Liver (tissue), 9 donors: Measurements from ENCODE around the gene ZNRF3. TPM values are rescaled to one million over a fixed set of nuclear protein-coding genes. Genes with fewer than 3 reads are reported as not detected.

ENCODE experiments used
- DNase-seq: peaks from one replicate; pipeline ENCODE4 v3.0.0-alpha.2; 2017; ENCODE audit warnings: low spot score
- H3K27ac ChIP-seq, 2 donors: one replicate each; pipeline ENCODE4 v1.7.0; 2013; ENCODE audit warnings: inconsistent platforms in 2 of 2, low read length in 2 of 2, control low read depth in 1 of 2, low read depth in 1 of 2, mild to moderate bottlenecking in 1 of 2
- H3K27me3 ChIP-seq, 4 donors: one replicate each; pipeline versions ENCODE4 v1.6.1 to v1.7.0; 2013; ENCODE audit warnings: low read length in 3 of 4, inconsistent platforms in 1 of 4, mild to moderate bottlenecking in 1 of 4, moderate library complexity in 1 of 4; ENCODE audit not compliant: control insufficient read depth in 4 of 4, insufficient read depth in 4 of 4
- H3K36me3 ChIP-seq, 4 donors: one replicate each; pipeline versions ENCODE4 v1.6.1 to v1.7.0; 2013; ENCODE audit warnings: low read length in 3 of 4, mild to moderate bottlenecking in 3 of 4, low read depth in 1 of 4, moderate library complexity in 1 of 4; ENCODE audit not compliant: control insufficient read depth in 4 of 4, insufficient read depth in 3 of 4
- H3K4me1 ChIP-seq, 4 donors: one replicate each; pipeline versions ENCODE4 v1.6.1 to v1.7.0; 2013; ENCODE audit warnings: low read length in 3 of 4, mild to moderate bottlenecking in 3 of 4, moderate library complexity in 1 of 4; ENCODE audit not compliant: control insufficient read depth in 4 of 4, insufficient read depth in 4 of 4
- H3K4me3 ChIP-seq, 3 donors: one replicate each; pipeline versions ENCODE4 v1.6.1 to v1.7.0; 2013; ENCODE audit warnings: low read length in 3 of 3, control low read depth in 1 of 3, low read depth in 1 of 3, mild to moderate bottlenecking in 1 of 3
- H3K9ac ChIP-seq, 2 donors: one replicate each; pipeline ENCODE4 v1.7.0; 2013; ENCODE audit warnings: low read length in 2 of 2, mild to moderate bottlenecking in 2 of 2, moderate library complexity in 2 of 2, control low read depth in 1 of 2, low read depth in 1 of 2
- H3K9me3 ChIP-seq, 4 donors: one replicate each; pipeline versions ENCODE4 v1.6.1 to v1.7.0; 2013; ENCODE audit warnings: low read length in 3 of 4; ENCODE audit not compliant: control insufficient read depth in 4 of 4
- ATF3 ChIP-seq: IDR thresholded peaks from 2 replicates; pipeline ENCODE4 v1.6.1; 2016; ENCODE audit warnings: antibody characterized with exemption
- CTCF ChIP-seq: fragments of 150-350 bp; IDR thresholded peaks from 2 replicates; pipeline ENCODE4 v1.5.1; 2017; ENCODE audit warnings: improper control_type of control experiment, low read depth, low read length; ENCODE audit not compliant: missing input control
- EGR1 ChIP-seq, 2 donors: IDR thresholded peaks; 2 replicates each; pipeline ENCODE4 v1.6.1; 2016 to 2018; ENCODE audit warnings: antibody characterized with exemption in 2 of 2, low read depth in 2 of 2
- FOXA1 ChIP-seq: IDR thresholded peaks from 2 replicates; pipeline ENCODE4 v1.6.1; 2016; ENCODE audit warnings: antibody characterized with exemption
- FOXA2 ChIP-seq: IDR thresholded peaks from 2 replicates; pipeline ENCODE4 v1.6.1; 2016; ENCODE audit warnings: antibody characterized with exemption
- HNF4A ChIP-seq, 2 donors: conservative IDR thresholded peaks; 2 replicates each; pipeline ENCODE4 v1.6.1; 2016; ENCODE audit warnings: antibody characterized with exemption in 2 of 2, mild to moderate bottlenecking in 2 of 2
- JUND ChIP-seq, 2 donors: IDR thresholded peaks; 2 replicates each; pipeline ENCODE4 v1.6.1; 2016; ENCODE audit warnings: antibody characterized with exemption in 2 of 2
- NR2F2 ChIP-seq: IDR thresholded peaks from 2 replicates; pipeline ENCODE4 v1.6.1; 2016; ENCODE audit warnings: antibody characterized with exemption
- RAD21 ChIP-seq, 2 donors: IDR thresholded peaks; 2 replicates each; pipeline ENCODE4 v1.6.1; 2016; ENCODE audit warnings: antibody characterized with exemption in 2 of 2, mild to moderate bottlenecking in 2 of 2
- RXRA ChIP-seq, 2 donors: IDR thresholded peaks; 2 replicates each; pipeline ENCODE4 v1.6.1; 2017 to 2018; ENCODE audit warnings: antibody characterized with exemption in 2 of 2, mild to moderate bottlenecking in 1 of 2
- YY1 ChIP-seq: IDR thresholded peaks from 2 replicates; pipeline ENCODE4 v1.6.1; 2016; ENCODE audit warnings: antibody characterized with exemption, mild to moderate bottlenecking
- ZBTB33 ChIP-seq: IDR thresholded peaks from 2 replicates; pipeline ENCODE4 v1.6.1; 2016; ENCODE audit warnings: antibody characterized with exemption
- WGBS: extraction: QIAGEN DNeasy Blood & Tissue Kit; methylation state at CpG from one replicate; pipeline ENCODE4 v1.1.7; 2013; 5-methylcytosine and 5-hydroxymethylcytosine counted together
- polyA plus RNA-seq, 2 donors: library from polyadenylated mRNA; stranded (reverse) in 1 of 2; unstranded in 1 of 2; fragments of 200-250 nt in 1 of 2; fragments of >200 nt in 1 of 2; fragmentation: Nextera tagmentation in 1 of 2; extraction: Ambion mirVana in 1 of 2; gene quantifications; one replicate each; pipeline versions ENCODE4 v1.2.1 to v1.2.3, GENCODE V29; 2013 to 2015
- total RNA-seq, 2 donors: library from RNA; depleted of rRNA; stranded (reverse); fragments of >200 nt; gene quantifications; one replicate each; pipeline ENCODE4 v1.2.3, GENCODE V29; 2014
- TF ChIP-seq, protein P1 (sequence below): IDR thresholded peaks from 2 replicates; pipeline ENCODE4 v1.6.1; 2016; ENCODE audit warnings: antibody characterized with exemption
- donor health status: healthy.
- donor health status: healthy.
- donor health status: healthy.
- donor health status: healthy.
- donor health status: healthy.

Gene ZNRF3
- total and polyA plus RNA-seq, 4 donors = 2.2 to 5.9 (median 4.7) TPM

DNA sequence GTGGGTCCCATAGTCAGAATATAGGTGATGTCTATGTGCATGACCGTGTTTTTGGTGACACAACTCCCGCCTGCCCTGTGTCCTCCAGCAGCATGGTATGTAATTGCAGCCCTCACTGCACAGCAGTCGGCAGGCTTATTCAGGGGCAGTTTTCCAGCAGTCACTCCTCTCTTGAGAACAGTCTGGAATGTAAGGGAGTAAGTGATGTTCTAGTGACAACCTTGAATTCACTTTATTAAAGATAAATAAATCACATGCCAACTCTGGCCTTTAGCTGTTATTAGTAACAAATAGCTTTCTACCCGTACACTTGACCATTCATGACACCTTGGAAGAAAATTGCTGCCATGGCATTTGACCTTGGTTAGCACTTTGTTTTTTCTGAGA, 27.9 kb downstream of the ZNRF3 start:
- 68% methylated on average over 4 of the region's 4 CpGs for WGBS
- no peaks in the 10 kb centered on the region for H3K36me3 ChIP-seq
- peaks cover 6 to 33% (median 23%) of the 10 kb centered on the region in 4 donors for H3K4me1 ChIP-seq
- TF ChIP-seq, protein P1, sequence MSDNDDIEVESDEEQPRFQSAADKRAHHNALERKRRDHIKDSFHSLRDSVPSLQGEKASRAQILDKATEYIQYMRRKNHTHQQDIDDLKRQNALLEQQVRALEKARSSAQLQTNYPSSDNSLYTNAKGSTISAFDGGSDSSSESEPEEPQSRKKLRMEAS = no peak
- no peak for TF ChIP-seq ATF3
- no peaks in the 10 kb centered on the region for H3K27me3 ChIP-seq
- H3K9me3 ChIP-seq = no peaks in the 10 kb centered on the region
- DNase-seq = no peak
- H3K27ac ChIP-seq = peak overlapping the region; percentile 12 to 31
- no peak overlapping the region for H3K4me3 ChIP-seq
- no peak overlapping the region for H3K9ac ChIP-seq

- H3K4me3 ChIP-seq = no peak overlapping the region
- no peak overlapping the region for H3K9ac ChIP-seq
- no peaks in the 10 kb centered on the region for H3K36me3 ChIP-seq
- H3K4me1 ChIP-seq = peaks cover 6 to 35% (median 21%) of the 10 kb centered on the region in 4 donors
- H3K27ac ChIP-seq = peak overlapping the region; percentile 12 to 31
- WGBS = 43% methylated on average over 10 of the region's 10 CpGs
- no peaks in the 10 kb centered on the region for H3K27me3 ChIP-seq
- DNase-seq = no peak
- H3K9me3 ChIP-seq = no peaks in the 10 kb centered on the region
- TF ChIP-seq RAD21 (IDR thresholded peaks at IDR 0.05) (peak; percentile 37 to 46), RXRA (IDR thresholded peaks at IDR 0.05) (peak; percentile 55 to 70), EGR1 (IDR thresholded peaks at IDR 0.05; ENCODE audit: low read depth in 2 of 2) (peak in 1 of 2 donors; percentile 62), JUND (IDR thresholded peaks at IDR 0.05) (peak in 1 of 2 donors; percentile 57), YY1 (peak; percentile 93), CTCF (no peak), FOXA1 (no peak), NR2F2 (no peak), FOXA2 (peak; percentile 51), ZBTB33 (peak; percentile 23), HNF4A (conservative IDR thresholded peaks at IDR 0.05) (peak; percentile 44 to 63), ATF3 (peak; percentile 28)
- TF ChIP-seq, protein P1 = peak; percentile 70
Observed at GRCh38 chr22:28911777-28912669, 28.7 kb downstream of the ZNRF3 start.
